ENCODE measurements around the gene PHOSPHO1.

- TF ChIP-seq POLR2A (IDR thresholded peaks at IDR 0.05; ENCODE audit: low read depth) (no peak), CTCF (IDR thresholded peaks at IDR 0.05) (no peak)
Measured at GRCh38 chr17:49235896-49236295, 5.3 kb upstream of the PHOSPHO1 start.

Measured in esophagus muscularis mucosa (tissue), 3 donors.